ENCODE results near the gene PRDM10. TPM values are rescaled to one million over a fixed set of nuclear protein-coding genes. Genes with fewer than 3 reads are reported as not detected.

PRDM10 gene
- total and polyA plus RNA-seq, 10 donors: 1.6 to 16.2 (median 10.3) TPM

- 52 to 92% (median 80%) methylated on average over 1 of the region's 1 CpG for WGBS, 5 donors
- Histone ChIP-seq H3K9me3 (peaks cover 0 to 8% (median 2%) of the 10 kb centered on the region in 8 donors), H3K4me3 (no peak overlapping the region), H3K27ac (peak overlapping the region in 2 of 8 donors; percentile 29 to 52), H3K4me1 (peaks cover 0 to 24% (median 4%) of the 10 kb centered on the region in 6 donors), H3K27me3 (replicated peaks in 1 of 7) (peaks cover 0 to 9% (median 0%) of the 10 kb centered on the region in 7 donors), H3K36me3 (no peaks in the 10 kb centered on the region)
- intact Hi-C loops (cut with DNase I; ENCODE audit: low total_unique reads): no loop called here
- no peak for DNase-seq
- TF ChIP-seq CTCF (IDR thresholded peaks at IDR 0.05 in 8 of 11, conservative IDR thresholded peaks at IDR 0.05 in 3 of 11): no peak
- no peak for TF ChIP-seq POLR2AphosphoS5 (IDR thresholded peaks at IDR 0.05)
- no peak for TF ChIP-seq POLR2A (IDR thresholded peaks at IDR 0.05)
These were observed 46.7 kb upstream of the PRDM10 start for GRCh38 chr11:130049328-130049771.

GRCh38 chr11:130047141-130047540, 44.5 kb upstream of the PRDM10 start:
- 54 to 77% (median 73%) methylated on average over 1 of the region's 1 CpG for WGBS, 5 donors
- TF ChIP-seq POLR2A (IDR thresholded peaks at IDR 0.05): no peak
- no peak for TF ChIP-seq POLR2AphosphoS5 (IDR thresholded peaks at IDR 0.05)
- no peak for TF ChIP-seq CTCF (IDR thresholded peaks at IDR 0.05 in 8 of 11, conservative IDR thresholded peaks at IDR 0.05 in 3 of 11)
- H3K36me3 ChIP-seq: no peaks in the 10 kb centered on the region
- no peak overlapping the region for H3K4me3 ChIP-seq
- no peaks in the 10 kb centered on the region for H3K9me3 ChIP-seq
- H3K27me3 ChIP-seq (replicated peaks in 1 of 7): peaks cover 0 to 12% (median 0%) of the 10 kb centered on the region in 7 donors
- H3K27ac ChIP-seq: no peak overlapping the region
- DNase-seq: no peak
- peaks cover 0 to 40% (median 7%) of the 10 kb centered on the region in 6 donors for H3K4me1 ChIP-seq
- intact Hi-C loops (cut with DNase I; ENCODE audit: low total_unique reads): no loop called here

- Histone ChIP-seq H3K27ac (peak overlapping the region in 4 of 8 donors; percentile 4 to 72 (median 52)), H3K4me3 (no peak overlapping the region), H3K4me1 (peaks cover 0 to 21% (median 3%) of the 10 kb centered on the region in 6 donors), H3K27me3 (replicated peaks in 1 of 7) (peaks cover 0 to 18% (median 0%) of the 10 kb centered on the region in 7 donors), H3K9me3 (no peaks in the 10 kb centered on the region), H3K36me3 (no peaks in the 10 kb centered on the region)
- DNase-seq: no peak
- intact Hi-C loops (cut with DNase I; ENCODE audit: low total_unique reads): no loop called here
- TF ChIP-seq POLR2A (IDR thresholded peaks at IDR 0.05) (no peak), CTCF (IDR thresholded peaks at IDR 0.05 in 8 of 11, conservative IDR thresholded peaks at IDR 0.05 in 3 of 11) (no peak), POLR2AphosphoS5 (IDR thresholded peaks at IDR 0.05) (no peak)
- WGBS, 5 donors: 27 to 44% (median 37%) methylated on average over 5 of the region's 5 CpGs
These were observed 40.9 kb upstream of the PRDM10 start for GRCh38 chr11:130043575-130043974.

- Histone ChIP-seq H3K27ac (peak overlapping the region in 3 of 8 donors; percentile 24 to 40 (median 26)), H3K4me3 (no peak overlapping the region), H3K9me3 (no peaks in the 10 kb centered on the region), H3K4me1 (peaks cover 0 to 21% (median 3%) of the 10 kb centered on the region in 6 donors), H3K36me3 (no peaks in the 10 kb centered on the region), H3K27me3 (replicated peaks in 1 of 7) (peaks cover 0 to 33% (median 0%) of the 10 kb centered on the region in 7 donors)
- intact Hi-C loops (cut with DNase I; ENCODE audit: low total_unique reads): no loop called here
- DNase-seq: no peak
- WGBS, 5 donors: 66 to 89% (median 79%) methylated on average over 15 to 16 of the region's 16 CpGs
- no peak for TF ChIP-seq CTCF (IDR thresholded peaks at IDR 0.05 in 8 of 11, conservative IDR thresholded peaks at IDR 0.05 in 3 of 11)
- peak in 1 of 3 donors; percentile 51 for TF ChIP-seq POLR2AphosphoS5 (IDR thresholded peaks at IDR 0.05)
- TF ChIP-seq POLR2A (IDR thresholded peaks at IDR 0.05): no peak
These were observed 39.5 kb upstream of the PRDM10 start for GRCh38 chr11:130042093-130042591.
